CD4-positive, alpha-beta T cell treated with Interleukin-17A for 4 hours (primary cell): ENCODE measurements around the gene KCNN3.

Experiments
- DNase-seq: peaks from one replicate; pipeline ENCODE4 v3.0.0-alpha.2; 2020; ENCODE audit warnings: mixed read lengths

Gene KCNN3

GRCh38 chr1:154791292-154792166 is 78.6 kb downstream of the KCNN3 start:
- DNase-seq = peak; percentile 90

DNA sequence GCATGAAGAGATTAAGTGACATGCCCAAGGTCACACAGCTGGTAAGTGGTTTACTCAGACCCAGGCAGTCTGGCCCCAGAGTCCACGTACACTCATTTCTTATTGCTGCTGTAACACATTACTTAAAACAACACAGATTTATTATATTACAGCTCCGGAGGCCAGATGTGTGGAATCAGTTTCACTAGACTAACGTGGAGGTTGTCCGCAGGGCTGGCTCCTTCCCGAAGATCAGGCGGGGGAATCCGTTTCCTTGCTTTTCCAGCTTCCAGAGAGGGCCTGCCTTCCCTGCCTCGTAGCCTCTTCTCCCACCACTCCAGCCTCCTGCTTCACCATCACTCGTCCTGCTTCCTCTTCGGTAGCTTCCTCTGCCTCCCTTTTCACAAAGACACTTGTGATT is 81.2 kb downstream of the KCNN3 start:
- DNase-seq = no peak

- DNase-seq = no peak
These were observed 81.8 kb downstream of the KCNN3 start for GRCh38 chr1:154788110-154788870.

- no peak for DNase-seq
These were observed 83.1 kb downstream of the KCNN3 start for GRCh38 chr1:154786804-154787570.

DNA sequence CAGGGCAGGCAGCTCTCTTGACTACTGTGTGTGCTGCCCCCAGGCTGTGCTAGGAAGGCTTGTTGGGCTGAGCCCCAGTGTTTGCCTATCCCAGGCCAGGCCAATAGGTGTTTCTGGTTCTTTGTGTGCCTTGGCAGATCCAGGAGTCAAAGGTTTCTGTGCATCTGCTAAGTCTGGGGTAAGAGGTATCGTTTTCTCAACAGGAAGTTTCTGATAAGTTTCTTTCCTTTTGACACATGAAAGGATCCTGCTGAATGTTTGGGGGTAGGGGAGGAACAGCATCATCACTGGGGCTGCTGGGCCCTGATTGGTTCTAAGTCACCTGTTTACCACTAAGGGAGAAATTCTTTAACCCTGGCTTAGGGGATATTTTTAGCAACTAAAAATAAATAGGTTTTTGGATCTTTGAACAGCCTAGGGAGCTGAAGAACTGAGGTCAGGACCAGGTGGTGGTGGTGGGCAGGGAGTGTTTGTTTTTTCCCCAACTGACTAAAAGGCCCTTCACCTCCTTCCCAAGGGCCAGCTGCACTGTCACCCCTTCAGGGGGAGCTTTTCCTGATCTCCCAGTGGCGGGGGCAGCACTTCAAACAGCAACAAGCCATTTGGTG is 85.1 kb downstream of the KCNN3 start:
- DNase-seq = peak; percentile 71

DNA sequence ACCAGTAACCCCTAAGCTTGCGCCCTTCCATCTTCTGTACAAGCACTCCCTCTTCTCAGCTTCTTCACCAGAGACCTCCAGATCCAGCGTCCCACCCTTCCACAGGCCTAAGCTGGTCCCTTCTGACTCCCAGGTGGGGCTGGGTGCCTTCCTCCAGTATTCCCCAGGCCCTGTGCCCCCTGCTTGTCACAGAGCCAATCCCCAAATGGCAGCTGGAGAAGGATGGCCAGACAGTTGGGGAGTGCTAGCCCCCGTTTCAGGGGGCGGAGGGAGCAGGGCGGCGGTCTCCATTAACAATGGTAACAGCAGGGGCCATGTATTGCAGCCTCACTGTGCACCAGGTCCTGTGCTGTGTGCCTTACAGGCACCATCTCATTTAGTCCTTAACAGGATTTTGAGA is 85.7 kb downstream of the KCNN3 start:
- no peak for DNase-seq

GRCh38 chr1:154783976-154784375 is 86.1 kb downstream of the KCNN3 start:
- DNase-seq = no peak

DNA sequence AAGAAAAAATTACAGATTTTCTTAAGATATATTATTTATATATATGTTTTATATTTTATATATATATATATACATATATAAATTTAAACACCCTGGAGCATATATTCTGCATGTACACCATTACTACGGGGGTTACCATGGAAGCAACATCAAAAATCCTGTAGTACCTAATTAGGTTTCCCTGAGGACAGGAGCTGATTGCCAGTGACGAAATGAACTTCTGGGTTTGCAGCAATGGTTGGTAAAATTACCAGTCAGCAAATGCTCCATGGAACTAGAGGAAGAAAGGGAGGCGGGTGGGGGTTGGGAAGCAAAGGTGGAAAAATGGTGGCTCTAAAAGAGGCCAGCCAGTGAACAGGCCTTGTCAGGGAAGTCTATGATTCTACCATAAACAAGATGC is 89.5 kb downstream of the KCNN3 start:
- no peak for DNase-seq

DNA sequence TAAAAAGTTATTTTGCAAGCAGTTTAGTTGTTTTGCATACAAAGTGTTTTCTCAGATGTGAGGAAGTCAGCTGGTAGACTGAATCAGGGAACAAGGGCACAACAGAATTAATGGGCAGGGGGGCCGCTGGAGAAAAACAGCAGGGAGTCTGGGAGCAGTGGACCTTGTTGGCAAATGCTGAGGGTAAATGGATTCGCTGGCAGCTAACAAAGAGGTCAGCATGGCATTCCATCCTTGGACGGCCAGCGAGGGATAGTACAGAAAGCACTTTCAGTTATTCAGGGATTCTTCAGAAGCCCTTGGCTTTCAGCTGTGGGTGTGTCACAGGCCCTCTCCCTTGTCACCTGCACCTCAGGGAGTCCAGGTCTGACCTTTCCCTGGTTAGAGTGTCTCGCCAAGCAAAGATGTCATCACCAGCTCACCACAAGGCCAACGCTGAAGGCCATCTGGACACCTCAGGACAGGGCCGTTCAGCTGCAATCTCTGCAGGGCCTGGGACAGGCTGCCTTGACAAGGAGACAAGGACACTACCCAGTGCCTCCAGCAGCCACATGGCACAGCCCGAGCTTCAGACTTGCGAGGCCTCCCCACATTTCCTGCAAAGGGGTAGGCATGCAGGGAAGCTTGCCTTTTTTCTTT is 90.4 kb downstream of the KCNN3 start:
- DNase-seq = no peak

GRCh38 chr1:154778944-154779343 is 91.1 kb downstream of the KCNN3 start:
- DNase-seq = no peak

GRCh38 chr1:154778275-154778674 is 91.8 kb downstream of the KCNN3 start:
- no peak for DNase-seq

DNA sequence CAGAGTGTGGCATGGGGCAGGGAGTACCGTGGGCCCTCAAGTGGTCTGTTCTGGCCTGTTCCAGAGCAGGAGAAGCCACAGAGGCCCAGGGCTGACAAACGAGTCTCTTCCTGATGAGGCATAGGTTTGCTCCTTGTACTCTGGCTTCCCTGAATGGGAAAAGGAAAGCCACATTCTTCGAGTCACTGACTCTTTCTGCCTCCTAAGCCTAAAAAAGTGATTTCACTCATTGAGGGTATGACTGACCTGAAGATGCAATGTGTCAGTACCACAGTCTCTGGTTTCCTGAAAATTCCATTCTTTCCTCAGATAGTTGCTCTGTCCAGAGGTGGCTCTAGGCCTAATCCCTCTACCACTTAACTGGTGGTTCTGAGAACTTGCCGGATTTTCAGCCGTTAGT is 92.3 kb downstream of the KCNN3 start:
- no peak for DNase-seq

- no peak for DNase-seq
These were observed 92.9 kb downstream of the KCNN3 start for GRCh38 chr1:154777154-154777553.

GRCh38 chr1:154775621-154776605 is 94.2 kb downstream of the KCNN3 start:
- DNase-seq = no peak

GRCh38 chr1:154774175-154774855 is 95.8 kb downstream of the KCNN3 start:
- DNase-seq = no peak

DNA sequence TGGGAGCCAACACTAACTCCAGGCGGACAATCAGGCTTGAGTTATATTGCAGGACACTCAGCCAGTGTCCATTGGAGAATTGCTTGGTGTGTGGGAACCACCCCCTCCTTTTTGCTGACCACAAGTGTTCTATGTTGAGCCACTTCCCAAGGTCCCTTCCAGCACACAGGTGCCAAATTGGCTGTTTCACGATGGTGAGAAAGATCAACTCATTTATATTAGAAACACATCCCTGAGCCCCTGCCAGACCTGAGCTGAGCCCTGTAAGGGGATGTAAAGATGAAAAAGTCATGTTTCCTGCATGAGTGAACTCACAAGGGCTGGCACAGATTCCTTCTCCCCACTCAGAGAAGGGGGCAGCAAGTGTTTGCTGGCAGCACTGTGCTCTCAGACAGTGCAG is 96.5 kb downstream of the KCNN3 start:
- no peak for DNase-seq

GRCh38 chr1:154772606-154773506 is 97.2 kb downstream of the KCNN3 start:
- DNase-seq = peak; percentile 63

DNA sequence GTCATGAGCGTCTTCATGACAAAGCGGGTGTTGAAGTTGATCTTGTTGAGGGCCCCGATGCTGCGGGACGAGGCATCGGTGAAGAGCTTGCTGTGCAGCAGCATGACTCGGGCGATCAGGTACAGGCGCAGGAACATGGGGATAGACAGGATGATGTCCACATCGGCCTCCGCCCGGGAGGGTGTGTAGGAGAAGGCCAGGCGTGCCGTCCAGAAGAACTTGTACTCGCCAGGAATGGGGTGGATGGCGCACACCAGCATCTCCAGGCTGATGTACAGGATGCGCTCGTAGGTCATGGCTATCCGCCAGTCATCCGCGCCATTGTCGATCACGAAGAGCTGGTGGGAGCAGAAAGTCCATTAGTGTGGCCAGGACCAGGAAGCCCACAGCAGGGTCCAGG is 98.0 kb downstream of the KCNN3 start:
- no peak for DNase-seq

DNA sequence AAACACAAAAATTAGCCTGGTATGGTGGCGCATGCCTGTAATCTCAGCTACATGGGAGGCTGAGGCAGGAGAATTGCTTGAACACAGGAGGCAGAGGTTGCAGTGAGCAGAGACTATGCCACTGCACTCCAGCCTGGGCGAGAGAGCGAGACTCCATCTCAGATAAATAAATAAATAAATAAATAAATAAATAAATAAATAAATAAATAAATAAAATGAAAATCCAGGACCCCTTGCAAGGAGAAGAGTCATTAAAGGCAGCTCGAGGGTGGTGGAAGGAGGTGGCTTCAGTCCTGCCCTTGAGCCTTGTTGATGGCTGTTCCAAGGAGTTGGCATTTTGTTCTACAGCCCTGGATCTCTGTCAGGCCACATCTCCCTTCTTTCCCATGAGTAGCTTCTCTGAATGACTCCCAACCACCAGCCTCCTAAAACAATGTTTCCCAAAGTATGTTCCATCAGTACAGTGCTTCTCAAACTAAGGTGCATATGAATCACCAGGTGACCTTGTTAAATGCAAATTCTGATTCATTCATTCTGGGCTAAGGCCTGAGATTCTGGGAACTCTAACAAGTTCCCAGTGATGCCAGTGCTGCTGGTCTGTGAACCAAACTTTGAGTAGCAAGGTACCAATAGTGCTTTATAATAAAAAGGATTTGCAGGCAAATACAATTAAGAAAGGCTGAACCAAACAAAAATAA is 99.0 kb downstream of the KCNN3 start:
- no peak for DNase-seq
